NCI-H1105 (cell line): Measurements from ENCODE around the gene OR9A2.
"Not testable (repeated sequence)": the region's sequence is repeated elsewhere in the genome, so short reads cannot be mapped to it uniquely, and the experiment has no call there.

ENCODE experiments used
- DNase-seq: peaks from one replicate; lab custom pipeline; 2025; lab: John Stamatoyannopoulos, UW

OR9A2 gene

GRCh38 chr7:143018931-143019330, 8.0 kb downstream of the OR9A2 start:
- no peak for DNase-seq

- no peak for DNase-seq
These were observed 9.9 kb downstream of the OR9A2 start for GRCh38 chr7:143016996-143017395.

GRCh38 chr7:143015926-143016490, 10.9 kb downstream of the OR9A2 start:
- DNase-seq = no peak

- no peak for DNase-seq
These were observed 11.8 kb downstream of the OR9A2 start for GRCh38 chr7:143015084-143015483.

- DNase-seq = no peak
These were observed 13.0 kb downstream of the OR9A2 start for GRCh38 chr7:143013893-143014292.

GRCh38 chr7:143013473-143013872, 13.5 kb downstream of the OR9A2 start:
- DNase-seq = no peak

GRCh38 chr7:143012409-143012808, 14.5 kb downstream of the OR9A2 start:
- no peak for DNase-seq

- DNase-seq = no peak
These were observed 14.9 kb downstream of the OR9A2 start for GRCh38 chr7:143012001-143012400.

GRCh38 chr7:143008007-143008901, 18.7 kb downstream of the OR9A2 start:
- peak; percentile 63 for DNase-seq

- DNase-seq = no peak
These were observed 21.2 kb downstream of the OR9A2 start for GRCh38 chr7:143005632-143006260.

- DNase-seq = peak; percentile 45
These were observed 23.4 kb downstream of the OR9A2 start for GRCh38 chr7:143003393-143004051.

GRCh38 chr7:143002898-143003297, 24.0 kb downstream of the OR9A2 start:
- DNase-seq = no peak

GRCh38 chr7:143002106-143002505, 24.8 kb downstream of the OR9A2 start:
- DNase-seq = peak; percentile 2

GRCh38 chr7:143000648-143001047, 26.3 kb downstream of the OR9A2 start:
- no peak for DNase-seq

- no peak for DNase-seq
These were observed 27.1 kb downstream of the OR9A2 start for GRCh38 chr7:142999793-143000192.

GRCh38 chr7:142998966-142999365, 28.0 kb downstream of the OR9A2 start:
- no peak for DNase-seq

- DNase-seq = no peak
These were observed 29.4 kb downstream of the OR9A2 start for GRCh38 chr7:142997456-142997989.

- no peak for DNase-seq
These were observed 34.5 kb downstream of the OR9A2 start for GRCh38 chr7:142992427-142992826.

GRCh38 chr7:142984297-142984696, 42.6 kb downstream of the OR9A2 start:
- DNase-seq = no peak

GRCh38 chr7:142983825-142984224, 43.1 kb downstream of the OR9A2 start:
- DNase-seq = no peak

- DNase-seq = not testable (repeated sequence)
These were observed 48.5 kb downstream of the OR9A2 start for GRCh38 chr7:142978402-142978801.
